Bronchial epithelial cell (primary cell): Measurements from ENCODE around the gene SEC24D. TPM values are rescaled to one million over a fixed set of nuclear protein-coding genes. Genes with fewer than 3 reads are reported as not detected.

ENCODE experiments used
- DNase-seq: peaks from one replicate; pipeline ENCODE4 v3.0.0-alpha.2; 2010; ENCODE audit warnings: low read depth
- FAIRE-seq: peaks from 2 replicates; lab custom pipeline; 2011; peaks lifted over from hg19 to GRCh38; lab: Jason Lieb, UNC
- H3K27me3 ChIP-seq: 2 replicates; pipeline ENCODE4 v1.5.1; 2011; ENCODE audit warnings: low read length; ENCODE audit not compliant: control insufficient read depth, insufficient read depth
- H3K36me3 ChIP-seq: 2 replicates; pipeline ENCODE4 v1.5.1; 2011; ENCODE audit warnings: low read length; ENCODE audit not compliant: control insufficient read depth, insufficient read depth
- H3K4me3 ChIP-seq: 2 replicates; pipeline ENCODE4 v1.5.1; 2011; ENCODE audit warnings: mild to moderate bottlenecking, low read depth, low read length, control low read depth
- total RNA-seq: library from RNA; depleted of rRNA; stranded (reverse); fragments of >200 nt; gene quantifications from 2 replicates; pipeline ENCODE4 v1.2.1, GENCODE V29; 2014
- TF ChIP-seq, protein P1 (sequence below): IDR thresholded peaks from 2 replicates; pipeline ENCODE4 v1.5.1; 2011; ENCODE audit warnings: mild to moderate bottlenecking, moderate library complexity, low read length, control low read depth, inconsistent platforms; ENCODE audit not compliant: insufficient read depth, severe bottlenecking

Gene SEC24D
- total RNA-seq, 1 donor from 2014 or later, result 18.4 TPM

DNA sequence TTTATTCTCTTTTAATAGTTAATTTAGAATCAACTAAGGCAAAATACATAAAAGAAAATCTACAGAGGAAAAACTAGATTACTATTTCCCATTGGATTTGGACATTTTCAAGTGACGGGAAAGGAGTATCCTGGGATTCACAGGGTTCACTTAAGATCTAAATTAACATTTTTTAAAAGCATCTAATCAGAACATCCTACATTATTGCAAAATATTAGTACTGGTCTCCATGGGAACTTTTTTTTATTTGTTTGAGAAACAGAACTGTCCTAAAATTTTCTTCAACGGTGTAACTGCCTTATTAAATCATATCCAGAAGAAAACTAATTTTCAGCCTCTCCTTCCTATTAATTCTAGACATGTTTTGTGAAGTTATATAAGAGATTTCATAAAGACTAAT lies 81.0 kb downstream of the SEC24D start:
- FAIRE-seq, result no peak
- no peak overlapping the region for H3K4me3 ChIP-seq

DNA sequence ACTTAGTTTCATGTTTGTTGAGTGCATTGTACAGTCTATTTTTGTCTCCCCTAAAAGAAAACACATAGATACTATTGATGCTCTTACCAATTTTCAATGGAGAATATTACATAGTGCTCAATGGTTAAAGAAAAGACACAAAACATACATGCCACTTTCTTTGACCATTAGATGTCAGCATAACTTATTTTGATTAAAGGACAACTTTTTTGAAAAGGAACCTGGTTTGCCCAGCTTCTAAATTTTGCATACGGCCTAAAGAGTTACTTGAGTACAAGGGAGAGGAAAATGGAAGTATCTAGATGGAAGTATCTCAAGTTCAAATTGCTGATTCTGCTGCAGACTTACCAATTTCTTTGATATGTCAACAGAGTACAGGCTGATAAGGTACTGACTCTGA lies 82.2 kb downstream of the SEC24D start:
- Histone ChIP-seq H3K36me3 (peaks cover 2% of the 10 kb centered on the region), H3K27me3 (no peaks in the 10 kb centered on the region), H3K4me3 (no peak overlapping the region)
- DNase-seq (no peak), FAIRE-seq (no peak)
- TF ChIP-seq, protein P1, sequence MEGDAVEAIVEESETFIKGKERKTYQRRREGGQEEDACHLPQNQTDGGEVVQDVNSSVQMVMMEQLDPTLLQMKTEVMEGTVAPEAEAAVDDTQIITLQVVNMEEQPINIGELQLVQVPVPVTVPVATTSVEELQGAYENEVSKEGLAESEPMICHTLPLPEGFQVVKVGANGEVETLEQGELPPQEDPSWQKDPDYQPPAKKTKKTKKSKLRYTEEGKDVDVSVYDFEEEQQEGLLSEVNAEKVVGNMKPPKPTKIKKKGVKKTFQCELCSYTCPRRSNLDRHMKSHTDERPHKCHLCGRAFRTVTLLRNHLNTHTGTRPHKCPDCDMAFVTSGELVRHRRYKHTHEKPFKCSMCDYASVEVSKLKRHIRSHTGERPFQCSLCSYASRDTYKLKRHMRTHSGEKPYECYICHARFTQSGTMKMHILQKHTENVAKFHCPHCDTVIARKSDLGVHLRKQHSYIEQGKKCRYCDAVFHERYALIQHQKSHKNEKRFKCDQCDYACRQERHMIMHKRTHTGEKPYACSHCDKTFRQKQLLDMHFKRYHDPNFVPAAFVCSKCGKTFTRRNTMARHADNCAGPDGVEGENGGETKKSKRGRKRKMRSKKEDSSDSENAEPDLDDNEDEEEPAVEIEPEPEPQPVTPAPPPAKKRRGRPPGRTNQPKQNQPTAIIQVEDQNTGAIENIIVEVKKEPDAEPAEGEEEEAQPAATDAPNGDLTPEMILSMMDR, result no peak

More for the DNA sequence above, 81.0 kb downstream of the SEC24D start:
- DNase-seq, result no peak
- TF ChIP-seq, protein P1, result no peak
- H3K27me3 ChIP-seq, result no peaks in the 10 kb centered on the region
- peaks cover 2% of the 10 kb centered on the region for H3K36me3 ChIP-seq

DNA sequence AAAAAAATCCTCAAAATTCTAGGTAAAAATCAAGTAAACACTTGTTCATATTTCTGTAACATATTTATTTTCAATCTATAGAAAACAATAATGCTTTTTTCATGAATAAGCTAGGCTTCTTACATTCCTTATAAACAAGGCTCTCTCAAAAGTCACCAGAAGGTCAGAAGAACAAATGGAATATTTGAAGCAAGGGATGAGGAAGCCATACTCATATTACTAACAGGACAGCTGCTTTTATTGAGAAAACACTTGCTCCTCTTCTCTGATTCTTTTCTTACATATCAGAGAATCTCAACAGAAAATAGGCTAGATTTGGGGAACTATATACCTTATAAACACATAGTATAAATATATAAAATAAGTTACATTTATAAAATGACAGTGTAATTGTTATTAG lies 82.8 kb downstream of the SEC24D start:
- H3K36me3 ChIP-seq, result peaks cover 2% of the 10 kb centered on the region
- no peaks in the 10 kb centered on the region for H3K27me3 ChIP-seq
- FAIRE-seq (no peak), DNase-seq (no peak)
- TF ChIP-seq, protein P1, result no peak
- H3K4me3 ChIP-seq, result no peak overlapping the region

DNA sequence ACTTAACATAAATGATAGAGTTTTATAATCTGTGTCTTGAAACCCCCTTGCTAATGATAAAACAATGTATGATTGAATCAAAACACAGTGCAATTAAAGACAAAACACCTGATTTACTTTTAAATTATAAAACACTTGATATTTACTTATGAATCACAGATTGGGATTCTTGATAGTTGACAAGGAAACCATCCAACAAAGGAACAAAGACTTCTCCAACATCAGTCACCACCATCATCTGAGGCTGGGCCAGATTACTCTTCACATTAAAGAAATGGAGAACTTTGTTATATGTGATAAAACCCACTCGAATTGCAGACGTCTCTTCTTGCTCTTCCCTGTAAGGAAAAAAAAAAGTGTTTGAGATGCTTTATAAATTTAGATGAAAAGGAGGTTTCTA lies 83.4 kb downstream of the SEC24D start:
- H3K27me3 ChIP-seq, result no peaks in the 10 kb centered on the region
- no peak overlapping the region for H3K4me3 ChIP-seq
- peaks cover 2% of the 10 kb centered on the region for H3K36me3 ChIP-seq
- no peak for FAIRE-seq
- TF ChIP-seq, protein P1, result no peak
- DNase-seq, result no peak

DNA sequence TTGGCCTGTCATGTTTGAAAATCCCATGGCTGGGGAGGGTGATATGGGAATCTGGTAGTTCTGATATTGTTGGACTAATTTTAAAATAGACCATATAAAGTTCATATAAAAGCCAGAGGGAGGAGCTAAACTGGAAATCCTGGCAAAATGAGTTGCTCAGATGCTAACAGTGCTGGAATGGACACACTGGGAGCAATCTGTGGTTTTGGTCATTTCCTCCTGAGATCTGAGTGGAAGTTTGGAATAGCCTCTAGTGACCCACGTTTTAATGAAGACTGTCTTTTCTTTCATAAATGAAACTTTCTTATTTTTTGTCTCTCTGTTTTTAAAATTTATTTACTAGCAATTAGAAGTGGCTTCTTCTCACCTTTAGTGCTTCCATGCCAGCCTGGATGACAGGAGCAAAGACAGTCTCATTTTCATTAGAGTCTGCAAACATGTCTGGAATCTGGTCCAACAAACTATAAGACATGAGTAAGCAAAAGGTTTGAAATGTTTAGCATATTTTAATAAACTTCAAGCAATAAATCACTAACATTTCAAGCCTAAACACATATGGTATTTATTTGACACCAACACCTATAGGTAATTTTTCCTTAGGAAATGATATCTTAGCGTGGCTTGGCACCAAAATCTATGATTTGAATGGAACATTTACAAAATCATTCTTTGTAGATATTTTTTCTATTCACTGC lies 84.2 kb downstream of the SEC24D start:
- DNase-seq (no peak), FAIRE-seq (no peak)
- H3K4me3 ChIP-seq, result no peak overlapping the region
- no peaks in the 10 kb centered on the region for H3K27me3 ChIP-seq
- peaks cover 2% of the 10 kb centered on the region for H3K36me3 ChIP-seq
- TF ChIP-seq, protein P1, result no peak
